H9 (cell line): Measurements from ENCODE around the gene NAPEPLD. TPM values are rescaled to one million over a fixed set of nuclear protein-coding genes. Genes with fewer than 3 reads are reported as not detected.

ENCODE experiments used
- DNase-seq: peaks from one replicate; pipeline ENCODE4 v3.0.0-alpha.2; 2017
- H2AFZ ChIP-seq: one replicate; pipeline ENCODE4 v1.6.1; 2013; ENCODE audit warnings: mild to moderate bottlenecking, low read length, control low read depth, moderate library complexity
- H2AK5ac ChIP-seq: 2 replicates; pipeline ENCODE4 v1.6.1; 2013; ENCODE audit warnings: low read length, control low read depth, mixed read lengths; ENCODE audit not compliant: insufficient read length
- H2BK120ac ChIP-seq: one replicate; pipeline ENCODE4 v1.6.1; 2013; ENCODE audit warnings: low read depth, mild to moderate bottlenecking, low read length, control low read depth, inconsistent platforms; ENCODE audit not compliant: poor library complexity, severe bottlenecking
- H2BK12ac ChIP-seq: 2 replicates; pipeline ENCODE4 v1.6.1; 2013; ENCODE audit warnings: low read length, control low read depth, mixed read lengths, low read depth; ENCODE audit not compliant: insufficient read length
- H2BK15ac ChIP-seq: 2 replicates; pipeline ENCODE4 v1.6.1; 2013; ENCODE audit warnings: low read depth, low read length, control low read depth
- H2BK20ac ChIP-seq: one replicate; pipeline ENCODE4 v1.6.1; 2013; ENCODE audit warnings: low read depth, mild to moderate bottlenecking, low read length, control low read depth, inconsistent platforms; ENCODE audit not compliant: poor library complexity, severe bottlenecking
- H2BK5ac ChIP-seq: 2 replicates; pipeline ENCODE4 v1.6.1; 2013; ENCODE audit warnings: low read length, control low read depth, mixed read lengths; ENCODE audit not compliant: insufficient read length
- H3K14ac ChIP-seq: 2 replicates; pipeline ENCODE4 v1.6.1; 2013; ENCODE audit warnings: low read length, control low read depth; ENCODE audit not compliant: insufficient read depth
- H3K18ac ChIP-seq: 2 replicates; pipeline ENCODE4 v1.6.1; 2013; ENCODE audit warnings: low read depth, mild to moderate bottlenecking, mixed read lengths, low read length, control low read depth; ENCODE audit not compliant: insufficient read length
- H3K23ac ChIP-seq: 2 replicates; pipeline ENCODE4 v1.6.1; 2013; ENCODE audit warnings: low read length, control low read depth, mixed read lengths, low read depth; ENCODE audit not compliant: insufficient read length
- H3K23me2 ChIP-seq: 2 replicates; pipeline ENCODE4 v1.6.1; 2013; ENCODE audit warnings: low read depth, mild to moderate bottlenecking, mixed read lengths, low read length, control low read depth; ENCODE audit not compliant: insufficient read length, poor library complexity, severe bottlenecking
- H3K27ac ChIP-seq: 2 replicates; pipeline ENCODE4 v1.5.1; 2013; ENCODE audit warnings: low read length, control low read depth, mixed read lengths, low read depth; ENCODE audit not compliant: insufficient read length
- H3K27me3 ChIP-seq: 2 replicates; pipeline ENCODE4 v1.6.1; 2013; ENCODE audit warnings: low read length, control low read depth, inconsistent platforms; ENCODE audit not compliant: insufficient read depth
- H3K4ac ChIP-seq: 2 replicates; pipeline ENCODE4 v1.6.1; 2013; ENCODE audit warnings: low read depth, mild to moderate bottlenecking, control low read depth, inconsistent platforms, low read length, moderate library complexity
- H3K4me1 ChIP-seq: 2 replicates; pipeline ENCODE4 v1.6.1; 2013; ENCODE audit warnings: low read length, control low read depth, inconsistent platforms; ENCODE audit not compliant: insufficient read depth
- H3K4me2 ChIP-seq: 2 replicates; pipeline ENCODE4 v1.6.1; 2013; ENCODE audit warnings: low read length, control low read depth, mixed read lengths; ENCODE audit not compliant: insufficient read length, insufficient read depth
- H3K56ac ChIP-seq: 2 replicates; pipeline ENCODE4 v1.6.1; 2013; ENCODE audit warnings: low read depth, mild to moderate bottlenecking, mixed read lengths, low read length, control low read depth; ENCODE audit not compliant: insufficient read length
- H3K79me1 ChIP-seq: 2 replicates; pipeline ENCODE4 v1.6.1; 2013; ENCODE audit warnings: low read depth, mild to moderate bottlenecking, moderate library complexity, low read length, control low read depth, inconsistent platforms; ENCODE audit not compliant: insufficient read depth, poor library complexity, severe bottlenecking
- H3K79me2 ChIP-seq: 2 replicates; pipeline ENCODE4 v1.6.1; 2013; ENCODE audit warnings: low read length, control low read depth, inconsistent platforms; ENCODE audit not compliant: insufficient read depth
- H3K9ac ChIP-seq: 2 replicates; pipeline ENCODE4 v1.6.1; 2013; ENCODE audit warnings: low read length, control low read depth, mixed read lengths; ENCODE audit not compliant: insufficient read length; ENCODE audit errors: extremely low read depth
- H3K9me3 ChIP-seq: one replicate; pipeline ENCODE4 v1.6.1; 2013; ENCODE audit warnings: low read depth, low read length, inconsistent platforms; ENCODE audit not compliant: control insufficient read depth
- H3T11ph ChIP-seq: one replicate; pipeline ENCODE4 v1.6.1; 2013; ENCODE audit warnings: mild to moderate bottlenecking, low read length, control low read depth, inconsistent platforms
- H4K20me1 ChIP-seq: one replicate; pipeline ENCODE4 v1.6.1; 2013; ENCODE audit not compliant: control insufficient read depth, insufficient read length, insufficient read depth
- H4K5ac ChIP-seq: 2 replicates; pipeline ENCODE4 v1.6.1; 2013; ENCODE audit warnings: low read depth, mild to moderate bottlenecking, mixed read lengths, low read length, control low read depth; ENCODE audit not compliant: insufficient read length
- H4K8ac ChIP-seq: replicated peaks from 2 replicates; pipeline ENCODE4 v1.6.1; 2013; ENCODE audit warnings: low read length, control low read depth, mixed read lengths, low read depth; ENCODE audit not compliant: insufficient read length
- H4K91ac ChIP-seq: 2 replicates; pipeline ENCODE4 v1.6.1; 2013; ENCODE audit warnings: low read depth, mild to moderate bottlenecking, moderate library complexity, mixed read lengths, low read length, control low read depth; ENCODE audit not compliant: insufficient read length
- H3K27ac Mint-ChIP-seq, 3 experiments: 2 replicates in 2 of 3; 3 replicates in 1 of 3; pipeline ENCODE4 v1.8.0; 2020 to 2021; ENCODE audit warnings: mixed read lengths in 3 of 3, mild to moderate bottlenecking in 1 of 3, moderate library complexity in 1 of 3
- H3K27me3 Mint-ChIP-seq: 2 replicates; pipeline ENCODE4 v1.8.0; 2021; ENCODE audit warnings: low read depth, mild to moderate bottlenecking, moderate library complexity, mixed read lengths
- H3K36me3 Mint-ChIP-seq, 3 experiments: 2 replicates in 2 of 3; 3 replicates in 1 of 3; pipeline ENCODE4 v1.8.0; 2020 to 2021; ENCODE audit warnings: low read depth in 3 of 3, mixed read lengths in 3 of 3; ENCODE audit not compliant: insufficient read depth in 1 of 3
- H3K4me1 Mint-ChIP-seq, 2 experiments: 2 replicates each; pipeline ENCODE4 v1.8.0; 2020; ENCODE audit warnings: mixed read lengths in 2 of 2
- H3K4me3 Mint-ChIP-seq, 2 experiments: 2 replicates in 1 of 2; 3 replicates in 1 of 2; pipeline ENCODE4 v1.8.0; 2020 to 2021; ENCODE audit warnings: mild to moderate bottlenecking in 2 of 2, mixed read lengths in 2 of 2, moderate library complexity in 1 of 2
- H3K9me3 Mint-ChIP-seq, 2 experiments: 2 replicates in 1 of 2; 3 replicates in 1 of 2; pipeline ENCODE4 v1.8.0; 2020; ENCODE audit warnings: mild to moderate bottlenecking in 2 of 2, mixed read lengths in 2 of 2, moderate library complexity in 1 of 2
- WGBS: extraction: QIAGEN DNeasy Blood & Tissue Kit; methylation state at CpG from one replicate; pipeline ENCODE4 v1.1.7; 2013; ENCODE audit warnings: missing lambda C conversion rate, low lambda C conversion rate, mixed read lengths; ENCODE audit not compliant: insufficient read length; ENCODE audit errors: extremely low coverage; 5-methylcytosine and 5-hydroxymethylcytosine counted together
- total RNA-seq: library from RNA; stranded (reverse); gene quantifications from 2 replicates; pipeline ENCODE4 v1.2.1, GENCODE V29; 2021
- TF ChIP-seq, protein P1 (sequence below): fragments of 200-600 bp; sonication (generic); conservative IDR thresholded peaks from 3 replicates; pipeline ENCODE4 v1.8.0; 2021; ENCODE audit warnings: antibody characterized with exemption, mild to moderate bottlenecking

NAPEPLD gene
- total RNA-seq, 1 experiment from 2014 or later = 9.3 TPM

GRCh38 chr7:103076764-103077163, 72.1 kb downstream of the NAPEPLD start:
- no peak overlapping the region for H4K91ac ChIP-seq
- no peak overlapping the region for H4K5ac ChIP-seq
- H3K27ac Mint-ChIP-seq = no peak overlapping the region
- H3K4ac ChIP-seq = no peak overlapping the region
- no peaks in the 10 kb centered on the region for H3K27me3 ChIP-seq
- no peak overlapping the region for H3K4me3 Mint-ChIP-seq
- H3K23me2 ChIP-seq = peaks cover 13% of the 10 kb centered on the region
- H2BK15ac ChIP-seq = no peak overlapping the region
- H2BK5ac ChIP-seq = no peak overlapping the region
- no peaks in the 10 kb centered on the region for H3K79me1 ChIP-seq
- no peak overlapping the region for H3K14ac ChIP-seq
- no peaks in the 10 kb centered on the region for H4K20me1 ChIP-seq
- H3K9me3 ChIP-seq = no peaks in the 10 kb centered on the region
- no peaks in the 10 kb centered on the region for H3K4me1 ChIP-seq
- H3K27ac ChIP-seq = no peak overlapping the region
- no peak overlapping the region for H3K4me2 ChIP-seq
- no peaks in the 10 kb centered on the region for H3K27me3 Mint-ChIP-seq
- no peak for DNase-seq
- no peak overlapping the region for H3T11ph ChIP-seq
- H3K23ac ChIP-seq = no peak overlapping the region
- no CpG with 5 or more reads among the region's 7 CpGs for WGBS
- no peak overlapping the region for H2AK5ac ChIP-seq
- peaks cover 3% of the 10 kb centered on the region; the same call in 1 of the 2 replicates for H3K79me2 ChIP-seq
- no peak overlapping the region for H2AFZ ChIP-seq
- no peak overlapping the region for H2BK120ac ChIP-seq
- no peaks in the 10 kb centered on the region for H3K9me3 Mint-ChIP-seq
- TF ChIP-seq, protein P1, sequence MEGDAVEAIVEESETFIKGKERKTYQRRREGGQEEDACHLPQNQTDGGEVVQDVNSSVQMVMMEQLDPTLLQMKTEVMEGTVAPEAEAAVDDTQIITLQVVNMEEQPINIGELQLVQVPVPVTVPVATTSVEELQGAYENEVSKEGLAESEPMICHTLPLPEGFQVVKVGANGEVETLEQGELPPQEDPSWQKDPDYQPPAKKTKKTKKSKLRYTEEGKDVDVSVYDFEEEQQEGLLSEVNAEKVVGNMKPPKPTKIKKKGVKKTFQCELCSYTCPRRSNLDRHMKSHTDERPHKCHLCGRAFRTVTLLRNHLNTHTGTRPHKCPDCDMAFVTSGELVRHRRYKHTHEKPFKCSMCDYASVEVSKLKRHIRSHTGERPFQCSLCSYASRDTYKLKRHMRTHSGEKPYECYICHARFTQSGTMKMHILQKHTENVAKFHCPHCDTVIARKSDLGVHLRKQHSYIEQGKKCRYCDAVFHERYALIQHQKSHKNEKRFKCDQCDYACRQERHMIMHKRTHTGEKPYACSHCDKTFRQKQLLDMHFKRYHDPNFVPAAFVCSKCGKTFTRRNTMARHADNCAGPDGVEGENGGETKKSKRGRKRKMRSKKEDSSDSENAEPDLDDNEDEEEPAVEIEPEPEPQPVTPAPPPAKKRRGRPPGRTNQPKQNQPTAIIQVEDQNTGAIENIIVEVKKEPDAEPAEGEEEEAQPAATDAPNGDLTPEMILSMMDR = no peak
- H3K9ac ChIP-seq = no peak overlapping the region
- no peak overlapping the region for H3K56ac ChIP-seq
- H2BK12ac ChIP-seq = no peak overlapping the region
- no peak overlapping the region for H3K18ac ChIP-seq
- no peak overlapping the region for H2BK20ac ChIP-seq
- H3K36me3 Mint-ChIP-seq = peaks cover 10 to 22% (median 13%) of the 10 kb centered on the region in 3 experiments; a peak in 6 of 7 replicates
- H4K8ac ChIP-seq = no peak overlapping the region
- peaks cover 19 to 29% of the 10 kb centered on the region in 2 experiments for H3K4me1 Mint-ChIP-seq
